NCI-H510A treated with DMSO at 0.1 percent for 48 hours (cell line): Measurements from ENCODE around the gene GASK1A.
"Not testable (repeated sequence)": the region's sequence is repeated elsewhere in the genome, so short reads cannot be mapped to it uniquely, and the experiment has no call there.

ENCODE experiments used
- DNase-seq: peaks from one replicate; lab custom pipeline; 2025; lab: John Stamatoyannopoulos, UW

The GASK1A gene

GRCh38 chr3:43062040-43062563, 83.0 kb downstream of the GASK1A start:
- no peak for DNase-seq

GRCh38 chr3:43062564-43063040, 83.5 kb downstream of the GASK1A start:
- DNase-seq, result no peak

- no peak for DNase-seq
Measured at GRCh38 chr3:43063114-43063513, 84.0 kb downstream of the GASK1A start.

GRCh38 chr3:43070670-43071069, 91.6 kb downstream of the GASK1A start:
- not testable (repeated sequence) for DNase-seq

GRCh38 chr3:43071313-43071893, 92.3 kb downstream of the GASK1A start:
- DNase-seq, result no peak

- no peak for DNase-seq
Measured at GRCh38 chr3:43072361-43072760, 93.2 kb downstream of the GASK1A start.

GRCh38 chr3:43073116-43073835, 94.2 kb downstream of the GASK1A start:
- no peak for DNase-seq

- no peak for DNase-seq
Measured at GRCh38 chr3:43073836-43074220, 94.7 kb downstream of the GASK1A start.

- no peak for DNase-seq
Measured at GRCh38 chr3:43074482-43074881, 95.4 kb downstream of the GASK1A start.

- DNase-seq, result no peak
Measured at GRCh38 chr3:43074901-43075689, 96.0 kb downstream of the GASK1A start.

GRCh38 chr3:43075904-43076661, 97.0 kb downstream of the GASK1A start:
- no peak for DNase-seq

- DNase-seq, result no peak
Measured at GRCh38 chr3:43076857-43077256, 97.7 kb downstream of the GASK1A start.

- no peak for DNase-seq
Measured at GRCh38 chr3:43077261-43077660, 98.2 kb downstream of the GASK1A start.

GRCh38 chr3:43077707-43078106, 98.6 kb downstream of the GASK1A start:
- DNase-seq, result no peak

- DNase-seq, result no peak
Measured at GRCh38 chr3:43079536-43080332, 100.6 kb downstream of the GASK1A start.

- no peak for DNase-seq
Measured at GRCh38 chr3:43080726-43081568, 101.8 kb downstream of the GASK1A start.

- DNase-seq, result no peak
Measured at GRCh38 chr3:43081796-43082195, 102.7 kb downstream of the GASK1A start.

GRCh38 chr3:43082457-43082856, 103.3 kb downstream of the GASK1A start:
- no peak for DNase-seq

GRCh38 chr3:43086460-43087165, 107.5 kb downstream of the GASK1A start:
- no peak for DNase-seq
